SK-N-SH treated with all-trans-retinoic acid at 6 μM for 48 hours (cell line): ENCODE data around the gene SLIRP.

ENCODE experiments used
- GLIS3 ChIP-seq: fragments of 250-450 bp; sonication (Bioruptor Pico); IDR thresholded peaks from 2 replicates; pipeline ENCODE4 v1.5.0; 2020; ENCODE audit warnings: mild to moderate bottlenecking, moderate library complexity
- PATZ1 ChIP-seq: fragments of 250-450 bp; sonication (Bioruptor Pico); IDR thresholded peaks from 2 replicates; pipeline ENCODE4 v1.8.0; 2020; ENCODE audit warnings: mild to moderate bottlenecking, moderate library complexity, borderline replicate concordance
- POU6F1 ChIP-seq: fragments of 250-450 bp; sonication (Bioruptor Pico); IDR thresholded peaks from 2 replicates; pipeline ENCODE4 v1.8.0; 2021; ENCODE audit warnings: low read depth, mild to moderate bottlenecking, moderate library complexity, borderline replicate concordance
- PPARA ChIP-seq: fragments of 250-450 bp; sonication (Bioruptor Pico); IDR thresholded peaks from 2 replicates; pipeline ENCODE4 v1.5.0; 2020; ENCODE audit warnings: mild to moderate bottlenecking, borderline replicate concordance
- SNAI2 ChIP-seq: fragments of 250-450 bp; sonication (Bioruptor Pico); IDR thresholded peaks from 2 replicates; pipeline ENCODE4 v1.5.0; 2020; ENCODE audit warnings: mild to moderate bottlenecking, moderate library complexity
- TCF4 ChIP-seq: fragments of 250-450 bp; sonication (Bioruptor Pico); IDR thresholded peaks from 2 replicates; pipeline ENCODE4 v1.8.0; 2021; ENCODE audit warnings: mild to moderate bottlenecking, moderate library complexity, borderline replicate concordance
- TOX ChIP-seq: fragments of 250-450 bp; sonication (Bioruptor Pico); IDR thresholded peaks from 2 replicates; pipeline ENCODE4 v1.8.0; 2021; ENCODE audit warnings: mild to moderate bottlenecking, moderate library complexity, borderline replicate concordance
- TSHZ2 ChIP-seq: fragments of 250-450 bp; sonication (Bioruptor Pico); IDR thresholded peaks from 2 replicates; pipeline ENCODE4 v1.5.0; 2020; ENCODE audit warnings: mild to moderate bottlenecking, moderate library complexity
- ZFP3 ChIP-seq: fragments of 250-450 bp; sonication (Bioruptor Pico); IDR thresholded peaks from 2 replicates; pipeline ENCODE4 v1.5.0; 2020; ENCODE audit warnings: mild to moderate bottlenecking, moderate library complexity
- TF ChIP-seq, protein P1 (sequence below): fragments of 250-450 bp; sonication (Bioruptor Pico); IDR thresholded peaks from 2 replicates; pipeline ENCODE4 v1.5.1; 2020; ENCODE audit warnings: low read depth, mild to moderate bottlenecking, moderate library complexity
- TF ChIP-seq, protein P2 (sequence below): fragments of 250-450 bp; sonication (Bioruptor Pico); IDR thresholded peaks from 2 replicates; pipeline ENCODE4 v1.5.1; 2021; ENCODE audit warnings: mild to moderate bottlenecking, moderate library complexity

DNA sequence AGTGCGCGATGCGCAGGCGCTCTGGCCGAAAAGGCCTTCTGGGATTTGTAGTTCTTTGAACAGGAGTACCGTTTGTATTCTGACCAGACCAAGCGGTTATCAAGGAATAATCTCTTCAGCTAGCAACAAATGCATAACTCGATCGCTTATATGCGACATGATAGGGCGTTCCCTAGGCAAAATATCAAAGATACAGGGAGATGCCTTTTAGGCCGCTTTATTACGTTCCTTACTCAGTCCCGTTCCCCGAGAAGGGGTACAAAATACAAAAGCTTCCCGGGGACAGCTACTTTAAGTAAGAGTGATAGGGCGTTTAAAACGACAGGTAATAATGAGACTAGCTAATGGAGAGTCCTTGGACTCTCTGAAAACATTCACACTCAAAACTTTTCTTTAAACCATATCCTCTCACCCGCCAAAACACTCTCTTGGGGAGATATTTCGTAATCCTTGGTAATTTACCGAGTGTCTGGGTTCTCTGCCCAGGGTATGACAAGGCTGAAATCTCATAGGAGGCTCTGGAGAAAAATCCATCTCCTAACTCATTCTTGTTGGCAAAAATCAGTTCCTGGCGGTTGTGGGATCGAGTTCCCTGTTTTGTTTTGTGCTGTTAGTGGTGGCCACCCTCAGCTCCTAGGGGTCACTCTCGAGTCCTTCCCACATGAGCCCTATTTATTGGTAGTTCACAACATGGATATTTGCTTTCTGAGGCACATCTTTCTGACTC lies 53.5 kb downstream of the SLIRP start:
- TF ChIP-seq PATZ1 (CRISPR knock-in tag) (no peak), POU6F1 (CRISPR knock-in tag) (no peak), PPARA (no peak), ZFP3 (CRISPR knock-in tag) (no peak), GLIS3 (no peak), SNAI2 (CRISPR knock-in tag) (no peak), TOX (no peak), TCF4 (CRISPR knock-in tag) (no peak), TSHZ2 (CRISPR knock-in tag) (no peak)
- TF ChIP-seq, protein P1, sequence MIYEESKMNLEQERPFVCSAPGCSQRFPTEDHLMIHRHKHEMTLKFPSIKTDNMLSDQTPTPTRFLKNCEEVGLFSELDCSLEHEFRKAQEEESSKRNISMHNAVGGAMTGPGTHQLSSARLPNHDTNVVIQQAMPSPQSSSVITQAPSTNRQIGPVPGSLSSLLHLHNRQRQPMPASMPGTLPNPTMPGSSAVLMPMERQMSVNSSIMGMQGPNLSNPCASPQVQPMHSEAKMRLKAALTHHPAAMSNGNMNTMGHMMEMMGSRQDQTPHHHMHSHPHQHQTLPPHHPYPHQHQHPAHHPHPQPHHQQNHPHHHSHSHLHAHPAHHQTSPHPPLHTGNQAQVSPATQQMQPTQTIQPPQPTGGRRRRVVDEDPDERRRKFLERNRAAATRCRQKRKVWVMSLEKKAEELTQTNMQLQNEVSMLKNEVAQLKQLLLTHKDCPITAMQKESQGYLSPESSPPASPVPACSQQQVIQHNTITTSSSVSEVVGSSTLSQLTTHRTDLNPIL: no peak
- TF ChIP-seq, protein P2, sequence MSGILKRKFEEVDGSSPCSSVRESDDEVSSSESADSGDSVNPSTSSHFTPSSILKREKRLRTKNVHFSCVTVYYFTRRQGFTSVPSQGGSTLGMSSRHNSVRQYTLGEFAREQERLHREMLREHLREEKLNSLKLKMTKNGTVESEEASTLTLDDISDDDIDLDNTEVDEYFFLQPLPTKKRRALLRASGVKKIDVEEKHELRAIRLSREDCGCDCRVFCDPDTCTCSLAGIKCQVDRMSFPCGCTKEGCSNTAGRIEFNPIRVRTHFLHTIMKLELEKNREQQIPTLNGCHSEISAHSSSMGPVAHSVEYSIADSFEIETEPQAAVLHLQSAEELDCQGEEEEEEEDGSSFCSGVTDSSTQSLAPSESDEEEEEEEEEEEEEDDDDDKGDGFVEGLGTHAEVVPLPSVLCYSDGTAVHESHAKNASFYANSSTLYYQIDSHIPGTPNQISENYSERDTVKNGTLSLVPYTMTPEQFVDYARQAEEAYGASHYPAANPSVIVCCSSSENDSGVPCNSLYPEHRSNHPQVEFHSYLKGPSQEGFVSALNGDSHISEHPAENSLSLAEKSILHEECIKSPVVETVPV (CRISPR knock-in tag): no peak
